ENCODE measurements around the gene ELAVL1. TPM values are rescaled to one million over a fixed set of nuclear protein-coding genes. Genes with fewer than 3 reads are reported as not detected.

The ELAVL1 gene
- total and polyA plus RNA-seq, 9 of the 15 experiments (the other 6 are each of a cell fraction or from before 2014, with no cell fraction given), result 4.3 to 172 (median 69.2) TPM

GRCh38 chr19:7959211-7959610, 46.2 kb downstream of the ELAVL1 start (continued):
- TF ChIP-seq ZBTB5 (IDR thresholded peaks at IDR 0.05) (no peak), BACH1 (tag; IDR thresholded peaks at IDR 0.05) (no peak), MBD2 (IDR thresholded peaks at IDR 0.05; ENCODE audit: borderline replicate concordance, low read depth) (no peak), TAF1 (IDR thresholded peaks at IDR 0.05; ENCODE audit: control insufficient read depth, extremely low read depth, insufficient read depth, low read length, severe bottlenecking) (no peak), PTTG1 (tag; IDR thresholded peaks at IDR 0.05; ENCODE audit: low read depth) (no peak), ZNF583 (CRISPR knock-in tag; IDR thresholded peaks at IDR 0.05) (no peak), ZNF184 (CRISPR knock-in tag; IDR thresholded peaks at IDR 0.05) (no peak), ZC3H4 (CRISPR knock-in tag; IDR thresholded peaks at IDR 0.05; ENCODE audit: borderline replicate concordance) (no peak), REST (IDR thresholded peaks at IDR 0.05; ENCODE audit: borderline replicate concordance) (no peak), REST (CRISPR knock-in tag; IDR thresholded peaks at IDR 0.05; ENCODE audit: low read depth) (no peak), RHOXF2B (CRISPR knock-in tag; conservative IDR thresholded peaks at IDR 0.05) (no peak), BRD9 (IDR thresholded peaks at IDR 0.05; ENCODE audit: low read depth, partially characterized antibody) (no peak), ZNF518B (CRISPR knock-in tag; IDR thresholded peaks at IDR 0.05) (no peak), HOXB6 (CRISPR knock-in tag; IDR thresholded peaks at IDR 0.05; ENCODE audit: borderline replicate concordance) (no peak), ESRRA (IDR thresholded peaks at IDR 0.05; ENCODE audit: borderline replicate concordance, low read depth) (no peak), POU5F1 (IDR thresholded peaks at IDR 0.05; ENCODE audit: borderline replicate concordance, low read depth, low read length, partially characterized antibody) (no peak)
